Liver (tissue), 9 donors: Measurements from ENCODE around the gene LHFPL2. TPM values are rescaled to one million over a fixed set of nuclear protein-coding genes. Genes with fewer than 3 reads are reported as not detected.
A peak's percentile ranks its signal among the peaks of the same experiment; 100 is the strongest.

Experiments used
- DNase-seq: peaks from one replicate; pipeline ENCODE4 v3.0.0-alpha.2; 2017; ENCODE audit warnings: low spot score
- H3K27ac ChIP-seq, 2 donors: one replicate each; pipeline ENCODE4 v1.7.0; 2013; ENCODE audit warnings: inconsistent platforms in 2 of 2, low read length in 2 of 2, control low read depth in 1 of 2, low read depth in 1 of 2, mild to moderate bottlenecking in 1 of 2
- H3K27me3 ChIP-seq, 4 donors: one replicate each; pipeline versions ENCODE4 v1.6.1 to v1.7.0; 2013; ENCODE audit warnings: low read length in 3 of 4, inconsistent platforms in 1 of 4, mild to moderate bottlenecking in 1 of 4, moderate library complexity in 1 of 4; ENCODE audit not compliant: control insufficient read depth in 4 of 4, insufficient read depth in 4 of 4
- H3K36me3 ChIP-seq, 4 donors: one replicate each; pipeline versions ENCODE4 v1.6.1 to v1.7.0; 2013; ENCODE audit warnings: low read length in 3 of 4, mild to moderate bottlenecking in 3 of 4, low read depth in 1 of 4, moderate library complexity in 1 of 4; ENCODE audit not compliant: control insufficient read depth in 4 of 4, insufficient read depth in 3 of 4
- H3K4me1 ChIP-seq, 4 donors: one replicate each; pipeline versions ENCODE4 v1.6.1 to v1.7.0; 2013; ENCODE audit warnings: low read length in 3 of 4, mild to moderate bottlenecking in 3 of 4, moderate library complexity in 1 of 4; ENCODE audit not compliant: control insufficient read depth in 4 of 4, insufficient read depth in 4 of 4
- H3K4me3 ChIP-seq, 3 donors: one replicate each; pipeline versions ENCODE4 v1.6.1 to v1.7.0; 2013; ENCODE audit warnings: low read length in 3 of 3, control low read depth in 1 of 3, low read depth in 1 of 3, mild to moderate bottlenecking in 1 of 3
- H3K9ac ChIP-seq, 2 donors: one replicate each; pipeline ENCODE4 v1.7.0; 2013; ENCODE audit warnings: low read length in 2 of 2, mild to moderate bottlenecking in 2 of 2, moderate library complexity in 2 of 2, control low read depth in 1 of 2, low read depth in 1 of 2
- H3K9me3 ChIP-seq, 4 donors: one replicate each; pipeline versions ENCODE4 v1.6.1 to v1.7.0; 2013; ENCODE audit warnings: low read length in 3 of 4; ENCODE audit not compliant: control insufficient read depth in 4 of 4
- EGR1 ChIP-seq, 2 donors: IDR thresholded peaks; 2 replicates each; pipeline ENCODE4 v1.6.1; 2016 to 2018; ENCODE audit warnings: antibody characterized with exemption in 2 of 2, low read depth in 2 of 2
- FOXA1 ChIP-seq: IDR thresholded peaks from 2 replicates; pipeline ENCODE4 v1.6.1; 2016; ENCODE audit warnings: antibody characterized with exemption
- FOXA2 ChIP-seq: IDR thresholded peaks from 2 replicates; pipeline ENCODE4 v1.6.1; 2016; ENCODE audit warnings: antibody characterized with exemption
- GABPA ChIP-seq, 2 donors: IDR thresholded peaks in 1 of 2; conservative IDR thresholded peaks in 1 of 2; 2 replicates each; pipeline ENCODE4 v1.6.1; 2016; ENCODE audit warnings: antibody characterized with exemption in 2 of 2, mild to moderate bottlenecking in 1 of 2, moderate library complexity in 1 of 2
- HNF4A ChIP-seq, 2 donors: conservative IDR thresholded peaks; 2 replicates each; pipeline ENCODE4 v1.6.1; 2016; ENCODE audit warnings: antibody characterized with exemption in 2 of 2, mild to moderate bottlenecking in 2 of 2
- HNF4G ChIP-seq: IDR thresholded peaks from 2 replicates; pipeline ENCODE4 v1.6.1; 2016; ENCODE audit warnings: antibody characterized with exemption
- JUND ChIP-seq, 2 donors: IDR thresholded peaks; 2 replicates each; pipeline ENCODE4 v1.6.1; 2016; ENCODE audit warnings: antibody characterized with exemption in 2 of 2
- NR2F2 ChIP-seq: IDR thresholded peaks from 2 replicates; pipeline ENCODE4 v1.6.1; 2016; ENCODE audit warnings: antibody characterized with exemption
- RAD21 ChIP-seq, 2 donors: IDR thresholded peaks; 2 replicates each; pipeline ENCODE4 v1.6.1; 2016; ENCODE audit warnings: antibody characterized with exemption in 2 of 2, mild to moderate bottlenecking in 2 of 2
- RXRA ChIP-seq, 2 donors: IDR thresholded peaks; 2 replicates each; pipeline ENCODE4 v1.6.1; 2017 to 2018; ENCODE audit warnings: antibody characterized with exemption in 2 of 2, mild to moderate bottlenecking in 1 of 2
- SP1 ChIP-seq: IDR thresholded peaks from 2 replicates; pipeline ENCODE4 v1.6.1; 2018; ENCODE audit warnings: antibody characterized with exemption, mild to moderate bottlenecking
- TAF1 ChIP-seq: conservative IDR thresholded peaks from 2 replicates; pipeline ENCODE4 v1.6.1; 2016; ENCODE audit warnings: antibody characterized with exemption, mild to moderate bottlenecking
- YY1 ChIP-seq: IDR thresholded peaks from 2 replicates; pipeline ENCODE4 v1.6.1; 2016; ENCODE audit warnings: antibody characterized with exemption, mild to moderate bottlenecking
- WGBS: extraction: QIAGEN DNeasy Blood & Tissue Kit; methylation state at CpG from one replicate; pipeline ENCODE4 v1.1.7; 2013; 5-methylcytosine and 5-hydroxymethylcytosine counted together
- polyA plus RNA-seq, 2 donors: library from polyadenylated mRNA; stranded (reverse) in 1 of 2; unstranded in 1 of 2; fragments of 200-250 nt in 1 of 2; fragments of >200 nt in 1 of 2; fragmentation: Nextera tagmentation in 1 of 2; extraction: Ambion mirVana in 1 of 2; gene quantifications; one replicate each; pipeline versions ENCODE4 v1.2.1 to v1.2.3, GENCODE V29; 2013 to 2015
- total RNA-seq, 2 donors: library from RNA; depleted of rRNA; stranded (reverse); fragments of >200 nt; gene quantifications; one replicate each; pipeline ENCODE4 v1.2.3, GENCODE V29; 2014
- TF ChIP-seq, protein P1 (sequence below): fragments of 150-350 bp; IDR thresholded peaks from 2 replicates; pipeline ENCODE4 v1.5.1; 2017; ENCODE audit warnings: improper control_type of control experiment, low read depth, low read length; ENCODE audit not compliant: missing input control
- TF ChIP-seq, protein P2 (sequence below): IDR thresholded peaks from 2 replicates; pipeline ENCODE4 v1.6.1; 2016; ENCODE audit warnings: antibody characterized with exemption, mild to moderate bottlenecking
- TF ChIP-seq, protein P3 (sequence below): IDR thresholded peaks from 2 replicates; pipeline ENCODE4 v1.6.1; 2016; ENCODE audit warnings: antibody characterized with exemption
- TF ChIP-seq, protein P4 (sequence below): IDR thresholded peaks from 2 replicates; pipeline ENCODE4 v1.6.1; 2016; ENCODE audit warnings: antibody characterized with exemption
- TF ChIP-seq, protein P5 (sequence below): IDR thresholded peaks from 2 replicates; pipeline ENCODE4 v1.6.1; 2016; ENCODE audit warnings: antibody characterized with exemption
- donor health status: healthy.
- donor health status: healthy.
- donor health status: healthy.
- donor health status: healthy.
- donor health status: healthy.

LHFPL2 gene
- total and polyA plus RNA-seq, 4 donors = 1.6 to 9.4 (median 5.6) TPM

GRCh38 chr5:78649211-78649695, 681 bp upstream of the LHFPL2 start:
- H3K4me3 ChIP-seq = peak overlapping the region in 2 of 3 donors; percentile 52 to 61
- WGBS = 17% methylated on average over 23 of the region's 23 CpGs
- peaks cover 0 to 9% (median 2%) of the 10 kb centered on the region in 4 donors for H3K27me3 ChIP-seq
- no peaks in the 10 kb centered on the region for H3K36me3 ChIP-seq
- H3K4me1 ChIP-seq = peaks cover 8 to 13% (median 12%) of the 10 kb centered on the region in 4 donors
- H3K9me3 ChIP-seq = no peaks in the 10 kb centered on the region
- no peak for DNase-seq
- TF ChIP-seq RXRA (IDR thresholded peaks at IDR 0.05) (no peak), FOXA2 (no peak), JUND (IDR thresholded peaks at IDR 0.05) (no peak), NR2F2 (no peak), HNF4A (conservative IDR thresholded peaks at IDR 0.05) (no peak), TAF1 (no peak), GABPA (IDR thresholded peaks at IDR 0.05 in 1 of 2, conservative IDR thresholded peaks at IDR 0.05 in 1 of 2) (no peak)
- TF ChIP-seq, protein P1, sequence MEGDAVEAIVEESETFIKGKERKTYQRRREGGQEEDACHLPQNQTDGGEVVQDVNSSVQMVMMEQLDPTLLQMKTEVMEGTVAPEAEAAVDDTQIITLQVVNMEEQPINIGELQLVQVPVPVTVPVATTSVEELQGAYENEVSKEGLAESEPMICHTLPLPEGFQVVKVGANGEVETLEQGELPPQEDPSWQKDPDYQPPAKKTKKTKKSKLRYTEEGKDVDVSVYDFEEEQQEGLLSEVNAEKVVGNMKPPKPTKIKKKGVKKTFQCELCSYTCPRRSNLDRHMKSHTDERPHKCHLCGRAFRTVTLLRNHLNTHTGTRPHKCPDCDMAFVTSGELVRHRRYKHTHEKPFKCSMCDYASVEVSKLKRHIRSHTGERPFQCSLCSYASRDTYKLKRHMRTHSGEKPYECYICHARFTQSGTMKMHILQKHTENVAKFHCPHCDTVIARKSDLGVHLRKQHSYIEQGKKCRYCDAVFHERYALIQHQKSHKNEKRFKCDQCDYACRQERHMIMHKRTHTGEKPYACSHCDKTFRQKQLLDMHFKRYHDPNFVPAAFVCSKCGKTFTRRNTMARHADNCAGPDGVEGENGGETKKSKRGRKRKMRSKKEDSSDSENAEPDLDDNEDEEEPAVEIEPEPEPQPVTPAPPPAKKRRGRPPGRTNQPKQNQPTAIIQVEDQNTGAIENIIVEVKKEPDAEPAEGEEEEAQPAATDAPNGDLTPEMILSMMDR = no peak
- H3K9ac ChIP-seq = peak overlapping the region in 1 of 2 donors; percentile 15
- peak overlapping the region; percentile 14 to 57 for H3K27ac ChIP-seq

GRCh38 chr5:78647838-78648358, 674 bp downstream of the LHFPL2 start:
- Histone ChIP-seq H3K9me3 (no peaks in the 10 kb centered on the region), H3K27me3 (peaks cover 0 to 9% (median 2%) of the 10 kb centered on the region in 4 donors), H3K4me3 (peak overlapping the region; percentile 57 to 62 (median 61)), H3K36me3 (no peaks in the 10 kb centered on the region), H3K4me1 (peaks cover 8 to 13% (median 12%) of the 10 kb centered on the region in 4 donors), H3K9ac (peak overlapping the region; percentile 36 to 58), H3K27ac (peak overlapping the region; percentile 55 to 81)
- no peak for TF ChIP-seq RXRA (IDR thresholded peaks at IDR 0.05)
- TF ChIP-seq HNF4G = no peak
- TF ChIP-seq, protein P2, sequence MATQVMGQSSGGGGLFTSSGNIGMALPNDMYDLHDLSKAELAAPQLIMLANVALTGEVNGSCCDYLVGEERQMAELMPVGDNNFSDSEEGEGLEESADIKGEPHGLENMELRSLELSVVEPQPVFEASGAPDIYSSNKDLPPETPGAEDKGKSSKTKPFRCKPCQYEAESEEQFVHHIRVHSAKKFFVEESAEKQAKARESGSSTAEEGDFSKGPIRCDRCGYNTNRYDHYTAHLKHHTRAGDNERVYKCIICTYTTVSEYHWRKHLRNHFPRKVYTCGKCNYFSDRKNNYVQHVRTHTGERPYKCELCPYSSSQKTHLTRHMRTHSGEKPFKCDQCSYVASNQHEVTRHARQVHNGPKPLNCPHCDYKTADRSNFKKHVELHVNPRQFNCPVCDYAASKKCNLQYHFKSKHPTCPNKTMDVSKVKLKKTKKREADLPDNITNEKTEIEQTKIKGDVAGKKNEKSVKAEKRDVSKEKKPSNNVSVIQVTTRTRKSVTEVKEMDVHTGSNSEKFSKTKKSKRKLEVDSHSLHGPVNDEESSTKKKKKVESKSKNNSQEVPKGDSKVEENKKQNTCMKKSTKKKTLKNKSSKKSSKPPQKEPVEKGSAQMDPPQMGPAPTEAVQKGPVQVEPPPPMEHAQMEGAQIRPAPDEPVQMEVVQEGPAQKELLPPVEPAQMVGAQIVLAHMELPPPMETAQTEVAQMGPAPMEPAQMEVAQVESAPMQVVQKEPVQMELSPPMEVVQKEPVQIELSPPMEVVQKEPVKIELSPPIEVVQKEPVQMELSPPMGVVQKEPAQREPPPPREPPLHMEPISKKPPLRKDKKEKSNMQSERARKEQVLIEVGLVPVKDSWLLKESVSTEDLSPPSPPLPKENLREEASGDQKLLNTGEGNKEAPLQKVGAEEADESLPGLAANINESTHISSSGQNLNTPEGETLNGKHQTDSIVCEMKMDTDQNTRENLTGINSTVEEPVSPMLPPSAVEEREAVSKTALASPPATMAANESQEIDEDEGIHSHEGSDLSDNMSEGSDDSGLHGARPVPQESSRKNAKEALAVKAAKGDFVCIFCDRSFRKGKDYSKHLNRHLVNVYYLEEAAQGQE = no peak
- TF ChIP-seq, protein P1 = no peak
- TF ChIP-seq RAD21 (IDR thresholded peaks at IDR 0.05) = no peak
- no peak for TF ChIP-seq NR2F2
- TF ChIP-seq JUND (IDR thresholded peaks at IDR 0.05) = no peak
- no peak for TF ChIP-seq FOXA2
- TF ChIP-seq GABPA (IDR thresholded peaks at IDR 0.05 in 1 of 2, conservative IDR thresholded peaks at IDR 0.05 in 1 of 2) = no peak
- no peak for TF ChIP-seq TAF1
- TF ChIP-seq YY1 = no peak
- TF ChIP-seq FOXA1 = no peak
- TF ChIP-seq, protein P3, sequence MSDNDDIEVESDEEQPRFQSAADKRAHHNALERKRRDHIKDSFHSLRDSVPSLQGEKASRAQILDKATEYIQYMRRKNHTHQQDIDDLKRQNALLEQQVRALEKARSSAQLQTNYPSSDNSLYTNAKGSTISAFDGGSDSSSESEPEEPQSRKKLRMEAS = no peak
- TF ChIP-seq EGR1 (IDR thresholded peaks at IDR 0.05; ENCODE audit: low read depth in 2 of 2) = no peak
- TF ChIP-seq, protein P4, sequence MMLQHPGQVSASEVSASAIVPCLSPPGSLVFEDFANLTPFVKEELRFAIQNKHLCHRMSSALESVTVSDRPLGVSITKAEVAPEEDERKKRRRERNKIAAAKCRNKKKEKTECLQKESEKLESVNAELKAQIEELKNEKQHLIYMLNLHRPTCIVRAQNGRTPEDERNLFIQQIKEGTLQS = no peak
- TF ChIP-seq, protein P5, sequence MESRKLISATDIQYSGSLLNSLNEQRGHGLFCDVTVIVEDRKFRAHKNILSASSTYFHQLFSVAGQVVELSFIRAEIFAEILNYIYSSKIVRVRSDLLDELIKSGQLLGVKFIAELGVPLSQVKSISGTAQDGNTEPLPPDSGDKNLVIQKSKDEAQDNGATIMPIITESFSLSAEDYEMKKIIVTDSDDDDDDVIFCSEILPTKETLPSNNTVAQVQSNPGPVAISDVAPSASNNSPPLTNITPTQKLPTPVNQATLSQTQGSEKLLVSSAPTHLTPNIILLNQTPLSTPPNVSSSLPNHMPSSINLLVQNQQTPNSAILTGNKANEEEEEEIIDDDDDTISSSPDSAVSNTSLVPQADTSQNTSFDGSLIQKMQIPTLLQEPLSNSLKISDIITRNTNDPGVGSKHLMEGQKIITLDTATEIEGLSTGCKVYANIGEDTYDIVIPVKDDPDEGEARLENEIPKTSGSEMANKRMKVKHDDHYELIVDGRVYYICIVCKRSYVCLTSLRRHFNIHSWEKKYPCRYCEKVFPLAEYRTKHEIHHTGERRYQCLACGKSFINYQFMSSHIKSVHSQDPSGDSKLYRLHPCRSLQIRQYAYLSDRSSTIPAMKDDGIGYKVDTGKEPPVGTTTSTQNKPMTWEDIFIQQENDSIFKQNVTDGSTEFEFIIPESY = no peak
- TF ChIP-seq SP1 = no peak
- 1% methylated on average over 47 of the region's 47 CpGs for WGBS
- peak; percentile 41 for DNase-seq
